T-cell (primary cell): ENCODE results near the gene RASSF10. TPM values are rescaled to one million over a fixed set of nuclear protein-coding genes. Genes with fewer than 3 reads are reported as not detected.

ENCODE experiments used
- ATAC-seq, 4 experiments: fragments of 200-7000 bp in 3 of 4; fragments of 150-1000 bp in 1 of 4; cut with Tn5 transposase; replicated peaks in 1 of 4; 1 replicate in 3 of 4; 2 replicates in 1 of 4; pipeline ENCODE4 v1.10.0; 2021; ENCODE audit warnings: moderate library complexity in 3 of 4, mild to moderate bottlenecking in 2 of 4, moderate number of reproducible peaks in 1 of 4
- CTCF ChIA-PET, 2 donors: fragments of 300-600 bp; sonication (Branson Sonifier 250); formaldehyde crosslinking; loops; one replicate each; lab custom pipeline; 2022; ENCODE audit warnings: antibody characterized with exemption in 2 of 2; lab: Charles Lee
- POLR2A ChIA-PET, 2 donors: fragments of 300-600 bp; sonication (Branson Sonifier 250); formaldehyde crosslinking; loops; one replicate each; lab custom pipeline; 2022; ENCODE audit warnings: antibody characterized with exemption in 2 of 2; lab: Charles Lee
- DNase-seq, 35 experiments: peaks; one replicate each; pipeline versions ENCODE4 v3.0.0 to v3.0.0-alpha.2; 2013 to 2023
- H3K27ac ChIP-seq: one replicate; pipeline ENCODE4 v1.5.1; 2013; ENCODE audit warnings: low read length
- H3K27me3 ChIP-seq, 2 experiments: replicated peaks in 1 of 2; 1 replicate in 1 of 2; 2 replicates in 1 of 2; pipeline versions ENCODE4 v1.6.1 to v1.7.0; 2013; ENCODE audit warnings: low read length in 1 of 2, mixed read lengths in 1 of 2; ENCODE audit not compliant: control insufficient read depth in 2 of 2, insufficient read depth in 2 of 2; ENCODE audit errors: extremely low read depth in 1 of 2
- H3K36me3 ChIP-seq, 2 donors: 1 replicate in 1 of 2; 2 replicates in 1 of 2; pipeline versions ENCODE4 v1.6.1 to v1.7.0; 2013; ENCODE audit warnings: low read length in 1 of 2; ENCODE audit not compliant: control insufficient read depth in 2 of 2, insufficient read depth in 1 of 2; ENCODE audit errors: extremely low read depth in 1 of 2
- H3K4me1 ChIP-seq, 2 experiments: 1 replicate in 1 of 2; 2 replicates in 1 of 2; pipeline versions ENCODE4 v1.6.1 to v1.7.0; 2013; ENCODE audit warnings: low read length in 2 of 2, mixed read lengths in 1 of 2; ENCODE audit not compliant: insufficient read depth in 2 of 2, control insufficient read depth in 1 of 2; ENCODE audit errors: extremely low read depth in 1 of 2
- H3K4me3 ChIP-seq, 2 donors: 1 replicate in 1 of 2; 2 replicates in 1 of 2; pipeline versions ENCODE4 v1.5.1 to v1.7.0; 2013; ENCODE audit warnings: mild to moderate bottlenecking in 2 of 2, low read length in 1 of 2, moderate library complexity in 1 of 2; ENCODE audit not compliant: control insufficient read depth in 1 of 2; ENCODE audit errors: extremely low read depth in 1 of 2
- H3K9me3 ChIP-seq: 2 replicates; pipeline ENCODE4 v1.7.0; 2013
- H3K27ac Mint-ChIP-seq, 2 donors: one replicate each; pipeline ENCODE4 v1.8.0; 2020 to 2021; ENCODE audit warnings: mild to moderate bottlenecking in 2 of 2, mixed read lengths in 2 of 2
- H3K27me3 Mint-ChIP-seq, 2 donors: one replicate each; pipeline ENCODE4 v1.8.0; 2021 to 2022; ENCODE audit warnings: mixed read lengths in 2 of 2
- H3K36me3 Mint-ChIP-seq: one replicate; pipeline ENCODE4 v1.8.0; 2021; ENCODE audit warnings: mixed read lengths
- H3K4me1 Mint-ChIP-seq, 3 donors: one replicate each; pipeline ENCODE4 v1.8.0; 2020 to 2022; ENCODE audit warnings: mixed read lengths in 3 of 3, mild to moderate bottlenecking in 1 of 3
- H3K4me3 Mint-ChIP-seq, 3 donors: one replicate each; pipeline ENCODE4 v1.8.0; 2020 to 2022; ENCODE audit warnings: mild to moderate bottlenecking in 3 of 3, mixed read lengths in 3 of 3, moderate library complexity in 3 of 3
- H3K9me3 Mint-ChIP-seq, 3 donors: one replicate each; pipeline ENCODE4 v1.8.0; 2020 to 2022; ENCODE audit warnings: mixed read lengths in 3 of 3
- WGBS: methylation state at CpG from one replicate; pipeline ENCODE4 v1.1.5; 2013; ENCODE audit warnings: missing lambda C conversion rate; ENCODE audit not compliant: insufficient coverage; 5-methylcytosine and 5-hydroxymethylcytosine counted together
- total RNA-seq, 35 experiments: library from RNA in 6 of 35; stranded (reverse) in 6 of 35; fragments of 120-200 nt in 1 of 35; gene quantifications; one replicate each; pipeline versions ENCODE4 v1.2.1 to v1.2.4 and lab custom pipeline; 2013 to 2026

RASSF10 gene
- total RNA-seq, 5 donors from 2014 or later (not counting 1 experiment from before 2014, with no cell fraction given) = not detected

- Histone ChIP-seq H3K4me1 (peaks cover 0 to 3% of the 10 kb centered on the region in 2 experiments), H3K27ac (no peak overlapping the region), H3K27me3 (peaks cover 23 to 33% of the 10 kb centered on the region in 2 experiments), H3K36me3 (no peaks in the 10 kb centered on the region), H3K4me3 (no peak overlapping the region), H3K9me3 (peaks cover 2% of the 10 kb centered on the region)
- ChIA-PET POLR2A (interaction anchor here in 1 of 2 donors (0.6 kb wide), 1 partner anchor 422 kb away, joined by 3 read pairs; no protein-coding TSS in a partner anchor), CTCF (no interaction called here)
- H3K36me3 Mint-ChIP-seq = no peaks in the 10 kb centered on the region
- DNase-seq (no peak), ATAC-seq (no peak)
- H3K27ac Mint-ChIP-seq = no peak overlapping the region
- WGBS = 83% methylated on average over 2 of the region's 2 CpGs
- H3K4me1 Mint-ChIP-seq = peaks cover 2 to 9% (median 5%) of the 10 kb centered on the region in 3 donors
- H3K27me3 Mint-ChIP-seq = peaks cover 56 to 72% of the 10 kb centered on the region in 2 donors
- no peaks in the 10 kb centered on the region for H3K9me3 Mint-ChIP-seq
- H3K4me3 Mint-ChIP-seq = no peak overlapping the region
Measured at GRCh38 chr11:13008061-13008435, 1.1 kb upstream of the RASSF10 start.

- ChIA-PET CTCF (no interaction called here), POLR2A (no interaction called here)
- H3K27me3 ChIP-seq = peaks cover 23 to 33% of the 10 kb centered on the region in 2 experiments
- no peaks in the 10 kb centered on the region for H3K9me3 ChIP-seq
- 3% methylated on average over 48 of the region's 48 CpGs for WGBS
- H3K4me1 ChIP-seq = peaks cover 0 to 3% of the 10 kb centered on the region in 2 experiments
- H3K4me3 ChIP-seq = no peak overlapping the region
- Mint-ChIP-seq H3K4me1 (peaks cover 2 to 9% (median 5%) of the 10 kb centered on the region in 3 donors), H3K4me3 (no peak overlapping the region), H3K27me3 (peaks cover 53 to 70% of the 10 kb centered on the region in 2 donors), H3K9me3 (no peaks in the 10 kb centered on the region), H3K27ac (no peak overlapping the region), H3K36me3 (no peaks in the 10 kb centered on the region)
- ATAC-seq (no peak), DNase-seq (no peak)
- H3K36me3 ChIP-seq = no peaks in the 10 kb centered on the region
- no peak overlapping the region for H3K27ac ChIP-seq
Measured at GRCh38 chr11:13009476-13009920, 382 bp downstream of the RASSF10 start.

GRCh38 chr11:13009921-13010748 is 1.0 kb downstream of the RASSF10 start:
- no peak overlapping the region for H3K4me3 ChIP-seq
- CTCF ChIA-PET = no interaction called here
- Mint-ChIP-seq H3K4me1 (peaks cover 2 to 9% (median 5%) of the 10 kb centered on the region in 3 donors), H3K27ac (no peak overlapping the region), H3K36me3 (no peaks in the 10 kb centered on the region), H3K9me3 (no peaks in the 10 kb centered on the region), H3K27me3 (peaks cover 55 to 74% of the 10 kb centered on the region in 2 donors), H3K4me3 (no peak overlapping the region)
- ATAC-seq (no peak), DNase-seq (no peak)
- H3K27me3 ChIP-seq = peaks cover 23 to 33% of the 10 kb centered on the region in 2 experiments
- no peak overlapping the region for H3K27ac ChIP-seq
- 8% methylated on average over 94 of the region's 94 CpGs for WGBS
- H3K4me1 ChIP-seq = peaks cover 0 to 3% of the 10 kb centered on the region in 2 experiments
- H3K36me3 ChIP-seq = no peaks in the 10 kb centered on the region
- no peaks in the 10 kb centered on the region for H3K9me3 ChIP-seq
- POLR2A ChIA-PET = no interaction called here

GRCh38 chr11:13010749-13011465 is 1.8 kb downstream of the RASSF10 start:
- CTCF ChIA-PET = interaction anchor here in 1 of 2 donors (0.6 kb wide), 1 partner anchor 924 kb away, joined by 6 read pairs; no protein-coding TSS in a partner anchor
- Mint-ChIP-seq H3K9me3 (no peaks in the 10 kb centered on the region), H3K4me3 (no peak overlapping the region)

GRCh38 chr11:13011466-13012055 is 2.4 kb downstream of the RASSF10 start:
- no peak overlapping the region for H3K4me3 Mint-ChIP-seq
- no peaks in the 10 kb centered on the region for H3K36me3 Mint-ChIP-seq
- peaks cover 0 to 3% of the 10 kb centered on the region in 2 experiments for H3K4me1 ChIP-seq
- ATAC-seq (no peak), DNase-seq (no peak)
- H3K36me3 ChIP-seq = no peaks in the 10 kb centered on the region
- no peak overlapping the region for H3K27ac ChIP-seq
- peaks cover 2 to 9% (median 5%) of the 10 kb centered on the region in 3 donors for H3K4me1 Mint-ChIP-seq
- H3K4me3 ChIP-seq = no peak overlapping the region
- WGBS = 30% methylated on average over 2 of the region's 7 CpGs
- no peaks in the 10 kb centered on the region for H3K9me3 ChIP-seq
- ChIA-PET POLR2A (no interaction called here), CTCF (interaction anchor here in 1 of 2 donors (0.6 kb wide), 1 partner anchor 924 kb away, joined by 6 read pairs; no protein-coding TSS in a partner anchor)
- peaks cover 24 to 33% of the 10 kb centered on the region in 2 experiments for H3K27me3 ChIP-seq
- H3K27ac Mint-ChIP-seq = no peak overlapping the region
- H3K27me3 Mint-ChIP-seq = peaks cover 53 to 73% of the 10 kb centered on the region in 2 donors
- H3K9me3 Mint-ChIP-seq = no peaks in the 10 kb centered on the region

More at GRCh38 chr11:13010749-13011465, 1.8 kb downstream of the RASSF10 start:
- no peaks in the 10 kb centered on the region for H3K36me3 ChIP-seq
- ATAC-seq (no peak), DNase-seq (no peak)
- H3K4me3 ChIP-seq = no peak overlapping the region
- no peaks in the 10 kb centered on the region for H3K36me3 Mint-ChIP-seq
- H3K27ac Mint-ChIP-seq = no peak overlapping the region
- H3K27me3 ChIP-seq = peaks cover 24 to 33% of the 10 kb centered on the region in 2 experiments
- H3K27me3 Mint-ChIP-seq = peaks cover 54 to 74% of the 10 kb centered on the region in 2 donors
- H3K9me3 ChIP-seq = no peaks in the 10 kb centered on the region
- WGBS = 15% methylated on average over 20 of the region's 37 CpGs
- peaks cover 0 to 3% of the 10 kb centered on the region in 2 experiments for H3K4me1 ChIP-seq
- POLR2A ChIA-PET = no interaction called here
- H3K27ac ChIP-seq = no peak overlapping the region
- H3K4me1 Mint-ChIP-seq = peaks cover 2 to 9% (median 5%) of the 10 kb centered on the region in 3 donors
